ENCODE data around the gene LOXHD1.
A peak's percentile ranks its signal among the peaks of the same experiment; 100 is the strongest.

The LOXHD1 gene

GRCh38 chr18:46538376-46538775 lies 118.6 kb downstream of the LOXHD1 start:
- DNase-seq: no peak

GRCh38 chr18:46536215-46536874 lies 120.7 kb downstream of the LOXHD1 start:
- peak in 1 of 2 donors; percentile 14 for DNase-seq

GRCh38 chr18:46531482-46531881 lies 125.5 kb downstream of the LOXHD1 start:
- DNase-seq: no peak

- DNase-seq: no peak
Measured at GRCh38 chr18:46528037-46528436, 129.0 kb downstream of the LOXHD1 start.

- no peak for DNase-seq
Measured at GRCh38 chr18:46519870-46520269, 137.2 kb downstream of the LOXHD1 start.

- DNase-seq: no peak
Measured at GRCh38 chr18:46518438-46518837, 138.6 kb downstream of the LOXHD1 start.

- no peak for DNase-seq
Measured at GRCh38 chr18:46516555-46516954, 140.5 kb downstream of the LOXHD1 start.

- DNase-seq: no peak
Measured at GRCh38 chr18:46510386-46510785, 146.6 kb downstream of the LOXHD1 start.

- DNase-seq: no peak
Measured at GRCh38 chr18:46509530-46509929, 147.5 kb downstream of the LOXHD1 start.

- DNase-seq: no peak
Measured at GRCh38 chr18:46506974-46507586, 149.9 kb downstream of the LOXHD1 start.

- no peak for DNase-seq
Measured at GRCh38 chr18:46502444-46502843, 154.6 kb downstream of the LOXHD1 start.

GRCh38 chr18:46497129-46497528 lies 159.9 kb downstream of the LOXHD1 start:
- DNase-seq: peak in 1 of 2 donors; percentile 14

GRCh38 chr18:46488471-46489213 lies 168.4 kb downstream of the LOXHD1 start:
- DNase-seq: no peak

GRCh38 chr18:46485675-46486194 lies 171.3 kb downstream of the LOXHD1 start:
- DNase-seq: no peak

- no peak for DNase-seq
Measured at GRCh38 chr18:46484971-46485370, 172.0 kb downstream of the LOXHD1 start.

GRCh38 chr18:46482831-46483230 lies 174.2 kb downstream of the LOXHD1 start:
- no peak for DNase-seq

GRCh38 chr18:46481847-46482245 lies 175.2 kb downstream of the LOXHD1 start:
- no peak for DNase-seq

GRCh38 chr18:46481048-46481846 lies 175.8 kb downstream of the LOXHD1 start:
- DNase-seq: peak; percentile 31 to 67

GRCh38 chr18:46480226-46480625 lies 176.8 kb downstream of the LOXHD1 start:
- no peak for DNase-seq

- DNase-seq: no peak
Measured at GRCh38 chr18:46478796-46479195, 178.2 kb downstream of the LOXHD1 start.

GRCh38 chr18:46477425-46478011 lies 179.5 kb downstream of the LOXHD1 start:
- DNase-seq: no peak

- DNase-seq: no peak
Measured at GRCh38 chr18:46475390-46475752, 181.6 kb downstream of the LOXHD1 start.

All from CD4-positive, alpha-beta T cell treated with Interferon alpha-2 for 1 hour (primary cell).